Lower lobe of right lung (tissue), 2 donors: ENCODE measurements around the gene ASIC5. TPM values are rescaled to one million over a fixed set of nuclear protein-coding genes. Genes with fewer than 3 reads are reported as not detected.

Experiments used
- ATAC-seq, 2 donors: fragments of 200-7000 bp; cut with Tn5 transposase; one replicate each; pipeline ENCODE4 v1.9.1; 2020 to 2022; ENCODE audit warnings: mild to moderate bottlenecking in 2 of 2, moderate library complexity in 2 of 2
- DNase-seq: peaks from one replicate; pipeline ENCODE4 v3.0.0-alpha.2; 2020
- H3K27ac ChIP-seq: fragments of 200-600 bp; one replicate; pipeline ENCODE4 v1.8.0; 2022
- H3K27me3 ChIP-seq: fragments of 200-600 bp; one replicate; pipeline ENCODE4 v1.8.0; 2022; ENCODE audit warnings: low read depth
- H3K36me3 ChIP-seq: fragments of 200-600 bp; one replicate; pipeline ENCODE4 v1.8.0; 2022; ENCODE audit warnings: mild to moderate bottlenecking
- H3K4me1 ChIP-seq: fragments of 200-600 bp; one replicate; pipeline ENCODE4 v1.8.0; 2022
- H3K4me3 ChIP-seq: fragments of 200-600 bp; one replicate; pipeline ENCODE4 v1.8.0; 2022; ENCODE audit warnings: mild to moderate bottlenecking
- H3K9me3 ChIP-seq: fragments of 200-600 bp; one replicate; pipeline ENCODE4 v1.8.0; 2022
- CTCF ChIP-seq: fragments of 200-600 bp; IDR thresholded peaks from one replicate; pipeline ENCODE4 v1.8.0; 2022; ENCODE audit warnings: antibody characterized with exemption, mild to moderate bottlenecking
- intact Hi-C: fragments of 100-400 bp; cut with DNase I; formaldehyde crosslinking; loops from one replicate; pipeline ENCODE4 v1.11.0; 2022
- total RNA-seq: library from RNA; stranded (reverse); fragmentation: NEBNext Ultra II Directional; extraction: Animal tissue kit (Norgen Biotek cat#: 25700); gene quantifications from one replicate; pipeline ENCODE4 v1.2.1, GENCODE V29; 2021
- donor health status: DM: no; HTN: yes; CAD: no; lungs with severe emphysema.

ASIC5 gene
- total RNA-seq, 1 donor from 2014 or later = not detected

- Histone ChIP-seq H3K36me3 (no peaks in the 10 kb centered on the region), H3K27me3 (no peaks in the 10 kb centered on the region), H3K4me1 (no peaks in the 10 kb centered on the region), H3K27ac (no peak overlapping the region), H3K9me3 (peaks cover 5% of the 10 kb centered on the region), H3K4me3 (no peak overlapping the region)
- ATAC-seq (no peak), DNase-seq (no peak)
- TF ChIP-seq CTCF = no peak
- intact Hi-C loops = no loop called here
Measured at GRCh38 chr4:155879767-155880166, 13.7 kb upstream of the ASIC5 start.

- peaks cover 8% of the 10 kb centered on the region for H3K9me3 ChIP-seq
- no peak overlapping the region for H3K27ac ChIP-seq
- DNase-seq (no peak), ATAC-seq (no peak)
- intact Hi-C loops = no loop called here
- H3K36me3 ChIP-seq = no peaks in the 10 kb centered on the region
- no peak overlapping the region for H3K4me3 ChIP-seq
- TF ChIP-seq CTCF = no peak
- no peaks in the 10 kb centered on the region for H3K4me1 ChIP-seq
- H3K27me3 ChIP-seq = no peaks in the 10 kb centered on the region
Measured at GRCh38 chr4:155878611-155879010, 12.5 kb upstream of the ASIC5 start.

GRCh38 chr4:155877971-155878370 lies 11.9 kb upstream of the ASIC5 start:
- ATAC-seq = no peak
- H3K9me3 ChIP-seq = peaks cover 8% of the 10 kb centered on the region
- H3K36me3 ChIP-seq = no peaks in the 10 kb centered on the region
- H3K4me3 ChIP-seq = no peak overlapping the region
- TF ChIP-seq CTCF = no peak
- H3K27me3 ChIP-seq = no peaks in the 10 kb centered on the region
- H3K4me1 ChIP-seq = no peaks in the 10 kb centered on the region
- H3K27ac ChIP-seq = no peak overlapping the region
- intact Hi-C loops = no loop called here
- no peak for DNase-seq

GRCh38 chr4:155875878-155876277 lies 9.8 kb upstream of the ASIC5 start:
- Histone ChIP-seq H3K9me3 (peaks cover 8% of the 10 kb centered on the region), H3K4me1 (no peaks in the 10 kb centered on the region), H3K27me3 (no peaks in the 10 kb centered on the region), H3K27ac (no peak overlapping the region), H3K4me3 (no peak overlapping the region), H3K36me3 (no peaks in the 10 kb centered on the region)
- ATAC-seq = no peak
- no peak for TF ChIP-seq CTCF
- no peak for DNase-seq
- intact Hi-C loops = no loop called here

GRCh38 chr4:155855897-155856296 lies 10.2 kb downstream of the ASIC5 start:
- H3K36me3 ChIP-seq = no peaks in the 10 kb centered on the region
- H3K9me3 ChIP-seq = no peaks in the 10 kb centered on the region
- H3K27ac ChIP-seq = no peak overlapping the region
- no peak overlapping the region for H3K4me3 ChIP-seq
- ATAC-seq (no peak), DNase-seq (no peak)
- H3K4me1 ChIP-seq = no peaks in the 10 kb centered on the region
- no peaks in the 10 kb centered on the region for H3K27me3 ChIP-seq
- intact Hi-C loops = no loop called here
- no peak for TF ChIP-seq CTCF
